HK-2 (cell line): ENCODE measurements around the gene CD300A.

Experiments used
- DNase-seq: peaks from one replicate; pipeline ENCODE4 v3.0.0-alpha.2; 2018; ENCODE audit not compliant: unreplicated experiment

CD300A gene

DNA sequence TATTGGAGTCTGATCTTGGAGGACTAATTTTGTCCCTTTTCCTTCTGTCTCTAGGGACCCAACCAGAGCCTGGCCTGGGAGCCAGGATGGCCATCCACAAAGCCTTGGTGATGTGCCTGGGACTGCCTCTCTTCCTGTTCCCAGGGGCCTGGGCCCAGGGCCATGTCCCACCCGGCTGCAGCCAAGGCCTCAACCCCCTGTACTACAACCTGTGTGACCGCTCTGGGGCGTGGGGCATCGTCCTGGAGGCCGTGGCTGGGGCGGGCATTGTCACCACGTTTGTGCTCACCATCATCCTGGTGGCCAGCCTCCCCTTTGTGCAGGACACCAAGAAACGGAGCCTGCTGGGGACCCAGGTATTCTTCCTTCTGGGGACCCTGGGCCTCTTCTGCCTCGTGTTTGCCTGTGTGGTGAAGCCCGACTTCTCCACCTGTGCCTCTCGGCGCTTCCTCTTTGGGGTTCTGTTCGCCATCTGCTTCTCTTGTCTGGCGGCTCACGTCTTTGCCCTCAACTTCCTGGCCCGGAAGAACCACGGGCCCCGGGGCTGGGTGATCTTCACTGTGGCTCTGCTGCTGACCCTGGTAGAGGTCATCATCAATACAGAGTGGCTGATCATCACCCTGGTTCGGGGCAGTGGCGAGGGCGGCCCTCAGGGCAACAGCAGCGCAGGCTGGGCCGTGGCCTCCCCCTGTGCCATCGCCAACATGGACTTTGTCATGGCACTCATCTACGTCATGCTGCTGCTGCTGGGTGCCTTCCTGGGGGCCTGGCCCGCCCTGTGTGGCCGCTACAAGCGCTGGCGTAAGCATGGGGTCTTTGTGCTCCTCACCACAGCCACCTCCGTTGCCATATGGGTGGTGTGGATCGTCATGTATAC lies 26.5 kb upstream of the CD300A start:
- DNase-seq, result no peak

DNA sequence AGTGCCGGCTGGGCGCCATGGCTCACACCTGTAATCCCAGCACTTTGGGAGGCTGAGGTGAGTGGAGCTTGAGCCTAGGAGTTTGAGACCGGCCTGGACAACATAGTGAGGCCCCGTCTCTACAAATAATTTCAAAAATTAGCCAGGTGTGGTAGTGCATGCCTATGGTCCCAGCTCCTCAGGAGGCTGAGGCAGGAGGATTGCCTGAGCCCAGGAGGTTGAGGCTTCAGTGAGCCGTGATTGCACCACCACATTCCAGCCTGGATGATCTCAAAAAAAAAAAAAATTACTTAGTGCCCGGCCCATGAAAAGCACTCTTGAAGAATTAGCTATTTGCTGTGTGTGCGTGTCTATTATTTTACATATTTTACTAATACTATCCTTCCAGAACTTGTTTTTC lies 24.9 kb upstream of the CD300A start:
- no peak for DNase-seq

DNA sequence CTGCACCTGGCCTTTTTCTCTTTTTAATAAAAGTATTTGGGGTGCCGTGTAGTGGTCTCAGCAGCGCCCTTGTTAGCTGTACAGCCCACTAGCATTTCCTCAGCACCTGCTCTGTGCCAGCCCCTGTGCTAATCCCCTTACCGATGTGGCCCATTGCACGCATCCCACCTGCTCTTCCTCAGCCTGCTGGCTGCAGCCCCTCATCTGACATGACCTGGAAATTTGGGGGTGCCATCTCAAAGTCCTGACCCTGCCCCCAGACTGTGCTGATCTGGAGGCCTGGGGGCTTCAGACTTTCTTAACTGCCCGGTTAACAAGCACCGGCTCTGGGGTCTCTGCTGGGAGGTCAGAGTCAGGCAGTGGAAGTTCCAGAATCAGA lies 24.2 kb upstream of the CD300A start:
- DNase-seq, result no peak

DNA sequence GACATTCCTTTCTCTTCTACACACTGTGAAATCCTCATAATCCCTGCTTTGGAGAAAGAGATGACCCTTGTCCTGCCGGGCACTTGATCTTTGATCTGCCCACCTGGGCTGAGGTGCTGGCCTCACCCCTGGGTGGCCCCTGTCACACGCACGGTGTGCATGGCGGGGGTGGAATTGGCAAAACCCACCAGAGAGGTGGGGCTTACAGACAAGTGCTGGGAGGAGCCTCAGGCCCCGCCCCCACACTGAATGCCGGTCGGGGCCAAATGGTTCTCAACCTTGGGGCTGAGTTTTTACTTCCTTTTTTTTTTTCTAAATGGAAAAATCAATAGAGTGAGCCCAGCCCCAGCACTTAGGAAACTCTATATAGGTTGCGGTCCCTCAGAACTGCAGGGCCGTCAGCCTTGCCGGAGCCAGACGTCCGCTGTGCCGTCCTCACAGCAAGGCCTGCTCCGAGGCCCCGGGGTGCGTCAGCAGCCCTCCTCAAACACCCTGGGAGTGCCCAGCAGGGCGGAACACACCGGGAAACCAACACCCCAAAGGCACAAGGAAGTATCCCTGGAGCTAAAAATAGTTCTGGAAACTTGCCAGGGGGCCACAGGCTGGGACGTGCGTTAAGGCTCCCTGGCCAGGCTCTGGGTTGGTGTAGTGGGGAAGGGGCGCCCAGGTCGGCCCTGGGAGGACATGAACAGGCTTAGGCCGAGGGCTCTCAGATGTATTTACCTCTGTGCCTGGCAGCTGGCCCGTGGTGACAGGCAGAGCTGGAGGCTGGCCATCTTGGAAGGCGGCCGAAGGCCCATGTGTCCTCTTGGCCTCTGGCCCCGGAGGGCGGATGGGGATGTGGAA lies 23.5 kb upstream of the CD300A start:
- DNase-seq, result peak; percentile 77

DNA sequence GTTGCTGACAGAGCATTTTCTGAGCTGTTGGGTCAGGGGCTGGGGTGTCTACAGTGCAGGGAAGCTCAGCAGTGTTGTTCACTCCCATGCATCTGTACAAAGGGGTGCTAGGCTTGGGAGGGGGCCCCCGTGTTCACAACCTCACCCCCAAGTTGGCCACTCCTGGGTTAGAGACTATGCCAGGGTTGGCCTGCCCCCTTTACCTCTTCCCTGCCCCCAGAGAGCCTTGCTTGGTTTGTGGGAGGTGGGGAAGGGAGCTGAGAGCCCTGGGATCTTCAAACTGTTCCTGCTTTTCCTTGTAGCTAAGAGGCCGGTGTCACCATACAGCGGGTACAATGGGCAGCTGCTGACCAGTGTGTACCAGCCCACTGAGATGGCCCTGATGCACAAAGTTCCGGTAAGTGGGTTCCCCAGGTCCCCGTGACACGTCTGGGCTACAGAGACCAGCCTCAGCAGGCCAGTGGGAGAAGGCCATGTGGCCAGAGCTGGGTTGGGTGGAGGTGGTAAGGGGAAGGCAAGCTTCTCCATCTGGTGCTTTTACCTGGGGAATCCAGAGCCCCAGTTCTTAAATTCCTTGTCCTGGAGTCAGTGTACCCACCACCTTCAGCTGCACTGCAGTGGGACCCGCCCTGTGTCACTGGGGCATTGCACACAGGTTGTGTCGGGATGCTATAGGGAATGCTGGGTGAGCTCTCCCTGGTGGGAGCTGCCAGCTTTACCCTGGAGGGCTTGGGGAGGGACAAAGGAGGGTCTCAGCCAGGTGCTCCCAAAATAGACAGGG lies 22.7 kb upstream of the CD300A start:
- no peak for DNase-seq

DNA sequence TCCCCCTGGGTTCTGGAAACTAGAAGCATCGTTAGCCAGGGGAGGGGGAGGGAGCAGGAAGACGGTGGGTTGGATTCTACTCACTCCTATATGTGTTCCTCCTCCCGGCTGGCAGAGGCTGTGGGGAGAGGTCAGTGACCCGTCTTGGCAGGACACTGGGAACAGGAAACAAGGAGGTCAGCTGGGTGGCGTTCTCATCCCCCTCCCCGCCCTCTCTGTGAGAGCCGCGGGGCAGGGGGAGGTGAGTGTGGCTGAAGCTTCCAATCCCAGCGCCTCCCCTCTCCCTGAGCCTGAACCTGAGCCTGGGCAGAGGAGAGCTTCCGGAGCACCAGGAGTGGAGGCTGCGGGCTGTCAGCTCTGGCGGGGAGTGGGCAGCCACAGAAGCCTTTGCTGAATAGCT lies 22.0 kb upstream of the CD300A start:
- no peak for DNase-seq

DNA sequence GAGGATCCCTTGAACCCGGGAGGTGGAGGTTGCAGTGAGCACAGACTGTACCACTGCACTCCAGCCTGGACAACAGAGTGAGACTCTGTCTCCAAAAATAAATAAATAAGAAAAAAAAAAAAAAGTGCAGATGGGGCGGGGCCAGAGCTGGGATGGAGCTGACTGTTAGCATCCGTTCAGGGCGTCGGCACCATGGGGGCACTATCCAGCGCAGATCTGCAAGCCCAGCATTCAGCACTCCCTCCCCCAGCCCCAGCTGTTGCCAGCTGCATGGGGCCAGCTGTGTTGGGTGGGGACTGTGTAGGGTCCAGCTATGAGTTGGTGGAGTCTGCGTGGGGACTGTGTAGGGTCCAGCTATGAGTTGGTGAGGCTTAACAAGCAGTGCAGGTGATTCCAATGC lies 21.3 kb upstream of the CD300A start:
- no peak for DNase-seq

DNA sequence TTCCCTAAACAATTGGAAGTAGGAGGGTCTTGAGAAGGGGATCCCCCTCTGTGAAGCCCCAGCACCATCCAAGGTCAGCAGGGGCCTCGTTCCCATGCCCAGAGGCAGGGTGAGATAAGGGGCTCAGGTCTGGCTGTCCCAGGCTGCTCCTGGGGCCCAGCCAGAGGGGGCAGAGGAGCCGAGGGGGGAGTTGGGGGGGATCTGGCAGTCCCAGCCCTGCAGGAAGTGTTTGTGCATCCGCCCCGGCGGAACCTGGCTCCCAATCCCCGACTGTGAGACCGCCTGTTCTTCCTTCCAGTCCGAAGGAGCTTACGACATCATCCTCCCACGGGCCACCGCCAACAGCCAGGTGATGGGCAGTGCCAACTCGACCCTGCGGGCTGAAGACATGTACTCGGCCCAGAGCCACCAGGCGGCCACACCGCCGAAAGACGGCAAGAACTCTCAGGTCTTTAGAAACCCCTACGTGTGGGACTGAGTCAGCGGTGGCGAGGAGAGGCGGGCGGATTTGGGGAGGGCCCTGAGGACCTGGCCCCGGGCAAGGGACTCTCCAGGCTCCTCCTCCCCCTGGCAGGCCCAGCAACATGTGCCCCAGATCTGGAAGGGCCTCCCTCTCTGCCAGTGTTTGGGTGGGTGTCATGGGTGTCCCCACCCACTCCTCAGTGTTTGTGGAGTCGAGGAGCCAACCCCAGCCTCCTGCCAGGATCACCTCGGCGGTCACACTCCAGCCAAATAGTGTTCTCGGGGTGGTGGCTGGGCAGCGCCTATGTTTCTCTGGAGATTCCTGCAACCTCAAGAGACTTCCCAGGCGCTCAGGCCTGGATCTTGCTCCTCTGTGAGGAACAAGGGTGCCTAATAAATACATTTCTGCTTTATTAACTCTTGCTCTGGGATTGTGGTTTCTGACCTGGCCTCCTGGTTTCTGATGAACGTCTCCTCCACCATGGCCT lies 19.6 kb upstream of the CD300A start:
- no peak for DNase-seq

DNA sequence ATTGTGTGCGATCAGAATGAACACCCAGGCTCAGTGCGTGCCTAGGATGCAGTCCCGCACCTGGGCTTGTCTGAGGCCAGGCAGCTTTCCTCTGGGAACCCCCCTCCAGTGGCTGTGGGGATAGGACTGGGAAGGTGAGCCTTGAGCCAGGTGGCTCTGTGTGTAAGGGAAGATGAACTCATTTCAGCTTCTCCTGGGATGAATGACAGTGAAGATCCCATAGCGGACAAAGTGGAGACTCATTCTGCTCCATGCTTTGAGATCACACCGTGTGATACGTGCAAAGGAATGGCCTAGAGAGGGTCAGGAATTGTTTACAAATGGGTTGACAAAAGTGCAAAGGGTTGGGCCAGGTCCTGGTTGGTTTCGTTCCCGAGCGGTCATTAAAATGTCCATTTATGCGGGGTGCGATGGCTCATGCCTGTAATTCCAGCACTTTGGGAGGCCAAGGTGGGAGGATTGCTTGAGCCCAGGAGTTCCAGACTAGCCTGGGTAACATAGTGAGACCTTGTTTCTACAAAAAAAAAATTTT lies 18.7 kb upstream of the CD300A start:
- DNase-seq, result no peak

DNA sequence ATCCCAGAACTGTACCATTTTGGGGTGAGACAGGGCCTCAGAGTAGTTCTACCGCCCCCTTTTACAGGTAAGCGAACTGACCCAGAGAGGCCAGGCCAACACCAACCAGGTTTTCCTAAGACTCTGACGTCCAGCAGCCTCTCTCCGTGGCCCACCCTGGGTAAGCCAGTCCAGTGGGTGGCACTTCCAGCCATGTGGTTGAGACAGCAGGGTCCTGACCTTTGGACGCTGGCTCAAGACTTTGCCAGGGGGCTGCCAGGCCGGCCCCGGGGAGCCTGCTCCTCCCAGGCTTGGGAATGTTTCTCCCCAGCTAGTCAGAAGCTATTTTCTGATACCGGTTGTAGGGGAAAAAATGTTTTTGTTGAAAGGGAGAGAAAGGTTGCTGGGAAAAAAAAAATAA lies 17.7 kb upstream of the CD300A start:
- no peak for DNase-seq

DNA sequence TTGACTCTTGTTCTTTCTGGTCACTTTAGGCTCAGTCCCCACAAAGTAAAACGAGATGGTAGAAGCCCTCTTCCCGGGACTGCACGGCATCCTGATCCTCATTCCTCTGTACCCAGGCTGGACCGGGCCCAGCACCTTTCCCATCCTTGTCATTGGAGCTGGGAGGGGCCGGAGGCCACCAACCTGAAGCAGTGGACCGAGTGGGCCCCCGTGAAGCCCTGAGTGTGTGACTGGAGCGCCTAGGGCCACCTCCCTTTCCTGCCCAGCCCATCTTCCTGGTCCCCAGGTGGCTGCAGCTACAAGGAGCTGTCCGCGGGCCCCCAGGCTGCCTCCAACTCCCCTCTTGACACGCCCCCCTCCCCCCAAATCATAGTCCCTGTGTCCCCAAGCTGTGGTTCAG lies 17.1 kb upstream of the CD300A start:
- DNase-seq, result no peak

DNA sequence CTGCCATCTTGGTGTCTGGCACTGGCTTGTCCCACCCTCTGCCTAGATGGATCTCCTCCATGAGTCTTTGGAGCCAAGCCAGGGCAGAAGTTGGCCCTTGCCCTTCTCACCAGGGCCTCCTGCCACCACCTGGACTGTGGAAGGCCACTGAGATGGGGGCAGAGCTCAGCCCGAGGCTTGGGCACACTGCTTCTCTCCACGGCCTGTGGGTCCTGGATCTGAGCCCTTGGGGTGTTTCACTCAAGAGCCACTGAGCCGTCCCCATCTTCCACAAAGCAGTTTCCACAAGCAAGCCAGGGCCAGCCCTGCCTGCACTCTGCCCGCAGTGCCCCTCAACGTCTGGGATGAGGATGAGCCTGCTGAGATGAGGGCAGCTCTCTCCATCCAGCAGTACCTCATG lies 16.7 kb upstream of the CD300A start:
- no peak for DNase-seq

DNA sequence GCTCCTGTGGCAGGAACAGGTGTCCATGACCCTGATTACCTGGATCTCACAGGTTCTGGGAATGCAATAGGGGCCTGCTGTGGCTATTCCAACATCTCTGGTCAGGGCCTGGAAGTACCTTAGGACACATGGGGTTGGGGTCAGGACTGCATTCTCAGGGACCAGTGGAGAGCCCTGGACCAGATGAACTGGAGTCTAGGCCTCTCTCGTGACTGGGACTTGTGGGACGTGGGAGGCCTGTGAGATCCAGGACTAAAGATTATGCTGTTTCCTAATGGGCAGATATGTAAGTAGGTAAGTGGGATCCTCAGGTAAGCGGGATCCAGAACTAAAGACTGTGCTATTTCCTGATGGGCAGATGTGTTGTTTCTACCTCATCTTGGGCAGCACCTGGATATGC lies 16.2 kb upstream of the CD300A start:
- no peak for DNase-seq

DNA sequence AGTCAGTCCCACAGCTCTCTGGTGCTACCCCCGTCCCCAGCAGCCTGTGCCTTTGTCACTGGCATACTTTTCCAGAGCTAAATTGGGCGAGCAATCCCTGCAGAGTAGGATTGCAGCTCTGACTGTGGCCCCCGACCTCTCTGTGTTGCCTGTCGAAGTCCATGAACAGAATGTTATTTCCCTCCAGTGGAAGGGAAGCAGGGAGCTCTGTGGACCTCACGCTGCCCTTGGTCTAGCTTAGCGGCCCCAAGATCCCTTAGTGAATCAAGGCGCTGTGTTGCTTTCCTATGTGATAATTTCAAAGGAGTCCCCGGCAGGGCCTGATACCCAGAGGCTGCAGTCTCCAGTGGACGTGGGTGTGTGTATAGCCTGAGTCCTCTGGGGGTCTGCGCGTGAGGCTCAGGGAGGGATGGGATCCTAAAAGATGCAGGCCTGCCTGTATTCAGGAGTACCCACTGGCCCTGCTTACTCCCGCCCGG lies 15.5 kb upstream of the CD300A start:
- no peak for DNase-seq

DNA sequence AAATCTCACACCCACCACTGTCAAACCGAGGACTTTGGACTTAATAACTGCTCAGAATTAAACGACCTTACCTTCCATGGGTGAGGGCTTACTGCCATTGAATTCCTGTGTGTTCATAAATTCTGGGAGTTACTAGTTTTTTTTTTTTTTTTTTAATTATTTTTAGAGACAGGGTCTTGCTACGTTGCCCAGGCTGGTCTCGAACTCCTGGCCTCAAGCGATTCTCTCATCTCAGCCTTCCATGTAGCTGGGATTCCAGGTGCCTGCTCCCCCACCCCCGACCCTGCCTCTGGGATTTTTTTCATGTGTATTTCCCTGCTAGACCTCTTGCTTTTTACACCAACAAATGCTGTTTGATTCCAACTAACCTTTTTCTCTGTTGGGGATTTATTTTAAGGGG lies 14.9 kb upstream of the CD300A start:
- DNase-seq, result no peak

DNA sequence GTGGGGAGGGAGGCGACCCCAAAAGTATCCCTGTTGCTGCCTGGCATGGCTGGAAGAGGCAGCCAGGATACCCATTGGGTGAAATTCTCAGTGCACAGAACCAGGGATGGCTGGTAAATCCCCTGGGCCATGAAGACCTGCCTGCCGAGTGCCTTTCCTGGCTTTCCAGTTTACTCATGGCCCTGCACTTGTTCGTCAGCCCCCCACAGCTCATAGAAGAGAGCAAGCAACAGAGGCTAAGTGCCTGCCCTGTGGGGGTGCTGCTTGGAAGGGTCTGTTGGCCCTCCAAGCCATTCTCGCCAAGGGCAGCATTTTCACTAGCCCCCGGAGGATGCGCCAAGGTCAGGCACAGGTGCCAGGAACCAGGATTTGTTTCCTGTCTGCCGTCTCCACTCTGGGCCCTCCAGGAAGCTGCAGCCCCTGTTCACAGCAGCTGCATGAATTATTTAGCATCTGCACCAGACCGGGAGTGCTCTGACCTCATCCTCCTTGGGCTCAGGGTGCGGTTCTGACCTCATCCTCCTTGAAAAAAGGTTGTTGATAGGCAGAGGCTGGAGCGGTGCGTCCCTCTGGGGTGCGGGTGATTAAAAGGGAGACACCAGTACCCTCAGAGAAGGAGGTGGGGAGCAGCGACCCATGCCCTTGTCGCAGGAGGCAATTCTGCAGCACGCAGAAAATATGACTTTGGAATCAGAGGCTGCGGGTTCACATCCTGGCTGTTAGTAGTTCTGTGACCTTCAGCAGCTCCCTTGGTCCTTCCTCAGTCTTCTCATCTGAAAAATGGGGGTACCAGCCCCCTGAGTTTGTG lies 14.2 kb upstream of the CD300A start:
- DNase-seq, result no peak

DNA sequence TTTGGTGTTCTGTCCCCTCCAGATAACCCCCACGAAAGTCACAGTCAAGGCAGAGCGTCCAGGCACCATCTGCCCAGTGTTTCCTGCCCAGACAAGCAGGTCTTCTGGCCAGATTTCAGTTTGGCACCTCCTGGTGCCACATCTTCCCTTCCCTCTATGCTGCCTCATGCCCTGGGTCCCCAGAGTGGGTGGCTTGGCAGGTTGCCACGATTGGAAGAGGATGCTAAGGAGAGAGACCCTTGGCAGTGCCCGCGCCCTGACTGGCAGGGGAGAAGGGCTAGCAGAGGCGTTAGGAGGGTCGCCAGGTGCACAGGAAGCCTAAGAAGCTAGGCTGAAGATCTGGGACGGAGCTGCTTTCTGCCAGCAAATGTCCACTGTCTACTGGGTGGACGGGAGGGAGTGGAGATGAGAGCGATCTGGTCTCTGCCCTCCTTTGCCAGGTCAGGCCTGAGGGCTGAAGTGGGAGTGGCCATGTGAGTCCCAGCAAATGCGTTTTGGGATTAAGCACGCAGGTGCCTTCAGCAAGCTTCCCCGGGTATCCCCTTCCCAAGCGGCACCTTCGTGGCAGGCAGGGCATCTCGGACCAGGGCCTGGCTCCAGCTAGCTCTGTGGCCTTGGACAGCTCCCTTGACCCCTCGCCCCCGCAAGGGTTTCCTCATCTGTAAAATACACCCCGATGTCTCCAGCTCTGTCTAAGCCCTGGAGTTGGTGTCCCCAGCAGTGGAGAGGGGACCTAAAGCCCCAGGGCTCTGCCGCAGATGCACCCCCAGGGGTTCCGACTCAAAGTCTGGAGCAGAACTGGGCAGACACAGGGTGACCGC lies 13.4 kb upstream of the CD300A start:
- no peak for DNase-seq

DNA sequence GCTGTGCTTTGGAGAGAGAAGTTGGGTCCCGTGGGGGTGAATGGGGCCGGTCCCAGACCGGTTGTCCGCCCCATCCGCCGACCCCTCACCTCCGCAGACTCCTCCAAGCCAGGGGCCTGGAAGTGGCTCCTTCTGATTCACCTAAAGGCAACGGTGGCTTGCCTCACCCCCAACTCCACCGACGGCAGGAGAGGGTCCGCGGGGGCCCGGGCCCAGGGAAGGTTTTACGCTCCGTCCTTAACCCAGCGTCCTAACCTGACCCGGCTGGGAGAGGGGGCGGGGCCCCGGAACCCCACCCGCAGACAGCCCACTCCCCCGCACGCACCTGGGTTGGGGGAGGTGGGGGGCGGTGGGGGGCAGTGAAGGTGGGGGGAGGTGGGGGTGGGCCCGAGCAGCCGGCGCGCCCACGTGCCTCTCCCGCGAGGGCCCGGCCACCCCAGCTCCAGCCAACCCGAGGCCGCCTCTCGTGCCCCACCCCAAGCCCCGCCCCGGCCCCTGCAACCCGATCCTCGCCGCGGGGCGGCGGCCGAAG lies 12.7 kb upstream of the CD300A start:
- DNase-seq, result peak; percentile 86
